ENCODE data around the gene OOSP1.

OOSP1 gene

GRCh38 chr11:59984368-59984767 lies 46.1 kb downstream of the OOSP1 start:
- TF ChIP-seq CTCF (IDR thresholded peaks at IDR 0.05; ENCODE audit: low read length, missing control alignments) = no peak
- no peak overlapping the region for H3K4me3 ChIP-seq (replicated peaks; ENCODE audit: low read depth, low read length)
- DNase-seq (ENCODE audit: low read depth) = no peak

- H3K4me3 ChIP-seq (replicated peaks; ENCODE audit: low read depth, low read length) = no peak overlapping the region
- DNase-seq (ENCODE audit: low read depth) = no peak
- TF ChIP-seq CTCF (IDR thresholded peaks at IDR 0.05; ENCODE audit: low read length, missing control alignments) = no peak
These were observed 52.2 kb downstream of the OOSP1 start for GRCh38 chr11:59990421-59990820.

GRCh38 chr11:59992425-59992824 lies 54.2 kb downstream of the OOSP1 start:
- DNase-seq (ENCODE audit: low read depth) = no peak
- TF ChIP-seq CTCF (IDR thresholded peaks at IDR 0.05; ENCODE audit: low read length, missing control alignments) = no peak
- no peak overlapping the region for H3K4me3 ChIP-seq (replicated peaks; ENCODE audit: low read depth, low read length)

- no peak for DNase-seq (ENCODE audit: low read depth)
- TF ChIP-seq CTCF (IDR thresholded peaks at IDR 0.05; ENCODE audit: low read length, missing control alignments) = no peak
- H3K4me3 ChIP-seq (replicated peaks; ENCODE audit: low read depth, low read length) = no peak overlapping the region
These were observed 59.6 kb downstream of the OOSP1 start for GRCh38 chr11:59997800-59998199.

- no peak for TF ChIP-seq CTCF (IDR thresholded peaks at IDR 0.05; ENCODE audit: low read length, missing control alignments)
- no peak for DNase-seq (ENCODE audit: low read depth)
- H3K4me3 ChIP-seq (replicated peaks; ENCODE audit: low read depth, low read length) = no peak overlapping the region
These were observed 61.5 kb downstream of the OOSP1 start for GRCh38 chr11:59999691-60000090.

- H3K4me3 ChIP-seq (replicated peaks; ENCODE audit: low read depth, low read length) = no peak overlapping the region
- no peak for TF ChIP-seq CTCF (IDR thresholded peaks at IDR 0.05; ENCODE audit: low read length, missing control alignments)
- no peak for DNase-seq (ENCODE audit: low read depth)
These were observed 65.5 kb downstream of the OOSP1 start for GRCh38 chr11:60003729-60004128.

GRCh38 chr11:60005360-60005759 lies 67.1 kb downstream of the OOSP1 start:
- TF ChIP-seq CTCF (IDR thresholded peaks at IDR 0.05; ENCODE audit: low read length, missing control alignments) = no peak
- H3K4me3 ChIP-seq (replicated peaks; ENCODE audit: low read depth, low read length) = no peak overlapping the region
- DNase-seq (ENCODE audit: low read depth) = no peak

All from fibroblast of pulmonary artery (primary cell).